B cell (primary cell): ENCODE data around the gene CLK2. TPM values are rescaled to one million over a fixed set of nuclear protein-coding genes. Genes with fewer than 3 reads are reported as not detected.

Source experiments
- ATAC-seq: fragments of 200-7000 bp; cut with Tn5 transposase; one replicate; pipeline ENCODE4 v1.10.0; 2021; ENCODE audit warnings: low read depth, mild to moderate bottlenecking, moderate number of reproducible peaks, moderate library complexity
- CTCF ChIA-PET: fragments of 350-600 bp; sonication (Branson Sonifier 250); formaldehyde crosslinking; loops from one replicate; lab custom pipeline; 2021; ENCODE audit warnings: antibody characterized with exemption, inconsistent platforms; lab: Charles Lee
- POLR2A ChIA-PET: fragments of 350-600 bp; sonication (Branson Sonifier 250); formaldehyde crosslinking; loops from one replicate; lab custom pipeline; 2021; ENCODE audit warnings: antibody characterized with exemption; lab: Charles Lee
- DNase-seq: peaks from one replicate; pipeline ENCODE4 v3.0.0; 2013
- H2AFZ ChIP-seq: 2 replicates; pipeline ENCODE4 v1.6.1; 2012; ENCODE audit warnings: mild to moderate bottlenecking, low read depth, low read length; ENCODE audit not compliant: insufficient read depth, poor library complexity, severe bottlenecking
- H3K27ac ChIP-seq, 2 donors: 1 replicate in 1 of 2; 2 replicates in 1 of 2; pipeline ENCODE4 v1.5.1; 2012 to 2013; ENCODE audit warnings: low read length in 2 of 2, mild to moderate bottlenecking in 2 of 2, moderate library complexity in 1 of 2
- H3K27me3 ChIP-seq, 4 experiments: fragments of 200-600 bp in 1 of 4; sonication (generic) in 1 of 4; replicated peaks in 1 of 4; 1 replicate in 2 of 4; 2 replicates in 2 of 4; pipeline versions ENCODE4 v1.6.1 to v1.7.0; 2013 to 2016; ENCODE audit warnings: low read length in 3 of 4, mild to moderate bottlenecking in 2 of 4, mixed read lengths in 1 of 4, moderate library complexity in 1 of 4; ENCODE audit not compliant: insufficient read depth in 4 of 4, control insufficient read depth in 3 of 4; ENCODE audit errors: control extremely low read depth in 1 of 4
- H3K36me3 ChIP-seq, 2 experiments: replicated peaks in 1 of 2; 1 replicate in 1 of 2; 2 replicates in 1 of 2; pipeline versions ENCODE4 v1.6.1 to v1.7.1; 2013; ENCODE audit warnings: low read length in 1 of 2; ENCODE audit not compliant: insufficient read depth in 2 of 2, control insufficient read depth in 1 of 2; ENCODE audit errors: control extremely low read depth in 1 of 2, extremely low read depth in 1 of 2
- H3K4me1 ChIP-seq, 2 donors: fragments of 200-600 bp in 1 of 2; sonication (generic) in 1 of 2; 1 replicate in 1 of 2; 2 replicates in 1 of 2; pipeline versions ENCODE4 v1.5.1 to v1.6.1; 2013 to 2017; ENCODE audit warnings: low read length in 2 of 2; ENCODE audit not compliant: control insufficient read depth in 2 of 2, insufficient read depth in 2 of 2
- H3K4me2 ChIP-seq: replicated peaks from 2 replicates; pipeline ENCODE3; 2012; ENCODE audit warnings: mild to moderate bottlenecking, low read depth, low read length; ENCODE audit not compliant: poor library complexity, severe bottlenecking
- H3K4me3 ChIP-seq, 5 experiments: fragments of 200-600 bp in 1 of 5; sonication (generic) in 1 of 5; 1 replicate in 3 of 5; 2 replicates in 2 of 5; pipeline versions ENCODE4 v1.5.1 to v1.7.0; 2011 to 2016; ENCODE audit warnings: low read length in 4 of 5, mild to moderate bottlenecking in 4 of 5, low read depth in 2 of 5, control low read depth in 1 of 5, moderate library complexity in 1 of 5; ENCODE audit not compliant: insufficient read depth in 1 of 5; ENCODE audit errors: control extremely low read depth in 1 of 5, extremely low read depth in 1 of 5
- H3K79me2 ChIP-seq: fragments of 200-600 bp; sonication (generic); one replicate; pipeline ENCODE4 v1.6.0; 2016; ENCODE audit warnings: low read length; ENCODE audit not compliant: control insufficient read depth, insufficient read depth
- H3K9ac ChIP-seq: fragments of 200-600 bp; sonication (generic); 2 replicates; pipeline ENCODE4 v1.6.1; 2017; ENCODE audit warnings: mild to moderate bottlenecking, low read length, moderate library complexity
- H3K9me3 ChIP-seq, 3 donors: one replicate each; pipeline versions ENCODE4 v1.6.1 to v1.7.1; 2013; ENCODE audit warnings: low read length in 2 of 3; ENCODE audit not compliant: control insufficient read depth in 2 of 3, insufficient read depth in 1 of 3; ENCODE audit errors: control extremely low read depth in 1 of 3
- H4K20me1 ChIP-seq: 2 replicates; pipeline ENCODE4 v1.6.0; 2012; ENCODE audit warnings: mild to moderate bottlenecking, low read length; ENCODE audit not compliant: insufficient read depth, control insufficient read depth, poor library complexity, severe bottlenecking
- H3K27ac Mint-ChIP-seq: one replicate; pipeline ENCODE4 v1.8.0; 2021; ENCODE audit warnings: mixed read lengths
- H3K27me3 Mint-ChIP-seq: one replicate; pipeline ENCODE4 v1.8.0; 2021; ENCODE audit warnings: mixed read lengths
- H3K4me1 Mint-ChIP-seq: one replicate; pipeline ENCODE4 v1.8.0; 2021; ENCODE audit warnings: mixed read lengths
- H3K4me3 Mint-ChIP-seq: one replicate; pipeline ENCODE4 v1.8.0; 2021; ENCODE audit warnings: mixed read lengths
- H3K9me3 Mint-ChIP-seq: one replicate; pipeline ENCODE4 v1.8.0; 2022; ENCODE audit warnings: mixed read lengths; ENCODE audit not compliant: insufficient read depth
- EZH2 ChIP-seq: IDR thresholded peaks from 2 replicates; pipeline ENCODE4 v1.6.1; 2012; ENCODE audit warnings: borderline replicate concordance, low read depth, mild to moderate bottlenecking, moderate library complexity, low read length; ENCODE audit not compliant: insufficient read depth, poor library complexity, severe bottlenecking
- WGBS: methylation state at CpG from one replicate; pipeline ENCODE4 v1.1.5; 2013; ENCODE audit warnings: missing lambda C conversion rate; ENCODE audit not compliant: insufficient coverage; 5-methylcytosine and 5-hydroxymethylcytosine counted together
- intact Hi-C: fragments of 100-400 bp; cut with micrococcal nuclease; formaldehyde crosslinking; loops from one replicate; pipeline ENCODE4 v1.10.0; 2022
- polyA plus RNA-seq: library from polyadenylated mRNA; depleted of rRNA; stranded (reverse); fragments of >200 nt; gene quantifications from 2 replicates; pipeline ENCODE4 v1.2.3, GENCODE V29; 2012
- total RNA-seq, 2 donors: library from RNA; stranded (reverse); fragments of 120-200 nt in 1 of 2; gene quantifications; 1 replicate in 1 of 2; 2 replicates in 1 of 2; pipeline versions ENCODE4 v1.2.3 to v1.2.4, GENCODE V29; 2013 to 2022
- TF ChIP-seq, protein P1 (sequence below): fragments of 200-600 bp; IDR thresholded peaks from one replicate; pipeline ENCODE4 v1.8.0; 2022; ENCODE audit warnings: antibody characterized with exemption, mild to moderate bottlenecking

CLK2 gene
- total and polyA plus RNA-seq, 2 donors (not counting 1 experiment from before 2014, with no cell fraction given) = 152 to 161 TPM

DNA sequence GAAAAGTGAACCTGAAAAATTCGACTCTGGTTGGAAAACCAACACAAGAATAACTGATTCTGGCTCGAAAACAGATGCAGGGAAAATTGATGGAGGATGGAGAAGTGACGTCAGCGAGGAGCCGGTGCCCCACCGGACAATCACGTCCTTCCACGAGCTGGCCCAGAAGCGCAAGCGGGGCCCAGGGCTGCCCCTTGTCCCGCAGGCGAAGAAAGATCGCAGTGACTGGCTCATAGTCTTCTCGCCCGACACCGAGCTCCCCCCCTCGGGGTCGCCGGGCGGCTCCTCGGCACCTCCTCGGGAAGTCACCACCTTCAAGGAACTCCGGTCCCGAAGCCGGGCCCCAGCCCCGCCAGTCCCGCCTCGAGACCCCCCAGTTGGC, 49.3 kb upstream of the CLK2 start:
- Mint-ChIP-seq H3K27me3 (no peaks in the 10 kb centered on the region), H3K9me3 (no peaks in the 10 kb centered on the region), H3K4me3 (peak overlapping the region; percentile 83), H3K27ac (peak overlapping the region; percentile 53), H3K4me1 (peaks cover 36% of the 10 kb centered on the region)
- ChIA-PET CTCF (interaction anchor here (0.7 to 6.5 kb wide), 11 partner anchors 11 to 181 kb away, joined by 3 to 128 read pairs (median 9); partner anchors contain the start of genes CLK2, FDPS, MTX1 and PKLR), POLR2A (no interaction called here)
- Histone ChIP-seq H3K4me1 (peaks cover 17 to 35% of the 10 kb centered on the region in 2 donors), H3K36me3 (peaks cover 0 to 3% of the 10 kb centered on the region in 2 experiments), H3K4me2 (peak overlapping the region; percentile 99), H3K4me3 (peak overlapping the region; percentile 17 to 100 (median 97)), H3K9me3 (peaks cover 0 to 2% (median 0%) of the 10 kb centered on the region in 3 donors), H4K20me1 (no peaks in the 10 kb centered on the region), H3K9ac (peak overlapping the region; percentile 98), H2AFZ (peak overlapping the region; percentile 98), H3K79me2 (peaks cover 4% of the 10 kb centered on the region), H3K27me3 (no peaks in the 10 kb centered on the region), H3K27ac (no peak overlapping the region)
- intact Hi-C loops = loop anchor here (2.0 to 10.0 kb wide), 3 partner anchors 240 to 1182 kb away; partner anchors contain the start of genes ASH1L and MEF2D
- WGBS = 3% methylated on average over 25 of the region's 28 CpGs
- no peak for TF ChIP-seq EZH2
- TF ChIP-seq, protein P1, sequence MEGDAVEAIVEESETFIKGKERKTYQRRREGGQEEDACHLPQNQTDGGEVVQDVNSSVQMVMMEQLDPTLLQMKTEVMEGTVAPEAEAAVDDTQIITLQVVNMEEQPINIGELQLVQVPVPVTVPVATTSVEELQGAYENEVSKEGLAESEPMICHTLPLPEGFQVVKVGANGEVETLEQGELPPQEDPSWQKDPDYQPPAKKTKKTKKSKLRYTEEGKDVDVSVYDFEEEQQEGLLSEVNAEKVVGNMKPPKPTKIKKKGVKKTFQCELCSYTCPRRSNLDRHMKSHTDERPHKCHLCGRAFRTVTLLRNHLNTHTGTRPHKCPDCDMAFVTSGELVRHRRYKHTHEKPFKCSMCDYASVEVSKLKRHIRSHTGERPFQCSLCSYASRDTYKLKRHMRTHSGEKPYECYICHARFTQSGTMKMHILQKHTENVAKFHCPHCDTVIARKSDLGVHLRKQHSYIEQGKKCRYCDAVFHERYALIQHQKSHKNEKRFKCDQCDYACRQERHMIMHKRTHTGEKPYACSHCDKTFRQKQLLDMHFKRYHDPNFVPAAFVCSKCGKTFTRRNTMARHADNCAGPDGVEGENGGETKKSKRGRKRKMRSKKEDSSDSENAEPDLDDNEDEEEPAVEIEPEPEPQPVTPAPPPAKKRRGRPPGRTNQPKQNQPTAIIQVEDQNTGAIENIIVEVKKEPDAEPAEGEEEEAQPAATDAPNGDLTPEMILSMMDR = no peak
- no peak for DNase-seq
- no peak for ATAC-seq
